Upper lobe of left lung (tissue), 6 donors: ENCODE data around the gene GFER. TPM values are rescaled to one million over a fixed set of nuclear protein-coding genes. Genes with fewer than 3 reads are reported as not detected.

Experiments used
- ATAC-seq, 2 donors: fragments of 200-7000 bp; cut with Tn5 transposase; one replicate each; pipeline ENCODE4 v1.9.1; 2022; ENCODE audit warnings: mild to moderate bottlenecking in 2 of 2, moderate library complexity in 2 of 2; ENCODE audit not compliant: low FRiP score in 2 of 2
- DNase-seq, 2 donors: peaks; one replicate each; pipeline ENCODE4 v3.0.0-alpha.2; 2019 to 2020
- H3K27ac ChIP-seq, 4 donors: fragments of 200-600 bp; sonication (generic); one replicate each; pipeline ENCODE4 v1.5.1; 2016 to 2019
- H3K27me3 ChIP-seq, 4 donors: fragments of 200-600 bp; sonication (generic); one replicate each; pipeline ENCODE4 v1.5.1; 2017 to 2019
- H3K36me3 ChIP-seq, 4 donors: fragments of 200-600 bp; sonication (generic); one replicate each; pipeline ENCODE4 v1.5.1; 2016 to 2019
- H3K4me1 ChIP-seq, 4 donors: fragments of 200-600 bp; sonication (generic); one replicate each; pipeline ENCODE4 v1.5.1; 2018 to 2019
- H3K4me3 ChIP-seq, 4 donors: fragments of 200-600 bp; sonication (generic); one replicate each; pipeline ENCODE4 v1.5.1; 2017 to 2019; ENCODE audit warnings: mild to moderate bottlenecking in 2 of 4, moderate library complexity in 1 of 4
- H3K9me3 ChIP-seq, 4 donors: fragments of 200-600 bp; sonication (generic); one replicate each; pipeline ENCODE4 v1.5.1; 2018 to 2019
- CTCF ChIP-seq, 6 experiments: fragments of 450-650 bp in 4 of 6; fragments of 200-600 bp in 2 of 6; sonication (generic) in 2 of 6; IDR thresholded peaks; one replicate each; pipeline ENCODE4 v1.5.1; 2016 to 2019; ENCODE audit warnings: antibody characterized with exemption in 6 of 6
- EP300 ChIP-seq, 4 donors: sonication (generic); formaldehyde crosslinking; IDR thresholded peaks; one replicate each; pipeline ENCODE4 v1.5.1; 2017; ENCODE audit warnings: antibody characterized with exemption in 4 of 4, control low read depth in 2 of 4
- POLR2A ChIP-seq, 4 donors: fragments of 450-650 bp; IDR thresholded peaks; one replicate each; pipeline ENCODE4 v1.5.1; 2016 to 2017; ENCODE audit warnings: antibody characterized with exemption in 4 of 4, mild to moderate bottlenecking in 2 of 4
- POLR2AphosphoS5 ChIP-seq, 2 donors: sonication (generic); formaldehyde crosslinking; IDR thresholded peaks; one replicate each; pipeline ENCODE4 v1.5.1; 2017; ENCODE audit warnings: antibody characterized with exemption in 2 of 2
- WGBS, 2 donors: methylation state at CpG; one replicate each; pipeline ENCODE4 v1.1.5; 2017 to 2018; 5-methylcytosine and 5-hydroxymethylcytosine counted together
- total RNA-seq, 6 donors: library from RNA; depleted of rRNA in 4 of 6; stranded (reverse); fragments of >200 nt in 4 of 6; gene quantifications; one replicate each; pipeline versions ENCODE4 v1.1.0 to v1.2.1, GENCODE V29; 2016 to 2021
- donor health status: DM: no; HTN: no; CAD: no; lungs with moderate emphysema.
- donor health status: DM: no; HTN: yes; CAD: no; lungs with severe emphysema.

Gene GFER
- total RNA-seq, 6 donors from 2014 or later: 5.2 to 40.3 (median 24.7) TPM

- WGBS, 2 donors: 24 to 51% methylated on average over 6 to 11 of the region's 59 CpGs
- peaks cover 0 to 11% (median 0%) of the 10 kb centered on the region in 4 donors for H3K36me3 ChIP-seq
- H3K4me3 ChIP-seq: peak within 1 kb of the TSS; percentile 82 to 97 (median 88)
- peak within 1 kb of the TSS; percentile 71 to 95 (median 86) for H3K27ac ChIP-seq
- TF ChIP-seq POLR2AphosphoS5 (IDR thresholded peaks at IDR 0.05) (no peak), EP300 (IDR thresholded peaks at IDR 0.05) (no peak)
- H3K9me3 ChIP-seq: no peaks in the 10 kb centered on the region
- peaks cover 49 to 70% (median 60%) of the 10 kb centered on the region in 4 donors for H3K4me1 ChIP-seq
- ATAC-seq: peak in 1 of 2 donors; percentile 34
- H3K27me3 ChIP-seq: peaks cover 0 to 3% (median 1%) of the 10 kb centered on the region in 4 donors
- DNase-seq: peak; percentile 60 to 90
Measured at GRCh38 chr16:2026461-2027023, 42.5 kb downstream of the GFER start, which contains the start of gene NHERF2. NHERF2 (plus strand) TSS chr16:2026902; CDS start chr16:2027006, 104 bp downstream.

- Histone ChIP-seq H3K36me3 (peaks cover 0 to 11% (median 0%) of the 10 kb centered on the region in 4 donors), H3K4me3 (peak overlapping the region; percentile 82 to 97 (median 88)), H3K27me3 (no peaks in the 10 kb centered on the region), H3K9me3 (no peaks in the 10 kb centered on the region), H3K4me1 (peaks cover 53 to 76% (median 63%) of the 10 kb centered on the region in 4 donors), H3K27ac (peak overlapping the region; percentile 71 to 95 (median 78))
- ATAC-seq: no peak
- DNase-seq: peak in 1 of 2 donors; percentile 89
- 0 to 6% methylated on average over 7 to 40 of the region's 76 CpGs for WGBS, 2 donors
- no peak for TF ChIP-seq POLR2A (IDR thresholded peaks at IDR 0.05)
- peak in 1 of 2 donors; percentile 7 for TF ChIP-seq POLR2AphosphoS5 (IDR thresholded peaks at IDR 0.05)
- no peak for TF ChIP-seq CTCF (IDR thresholded peaks at IDR 0.05)
Measured at GRCh38 chr16:2027024-2028010, 43.3 kb downstream of the GFER start.

GRCh38 chr16:2028146-2028545 lies 44.2 kb downstream of the GFER start:
- H3K4me3 ChIP-seq: peak overlapping the region; percentile 82 to 97 (median 88)
- H3K4me1 ChIP-seq: peaks cover 56 to 77% (median 62%) of the 10 kb centered on the region in 4 donors
- ATAC-seq: no peak
- peak overlapping the region; percentile 71 to 95 (median 78) for H3K27ac ChIP-seq
- 6 to 45% methylated on average over 3 of the region's 3 CpGs for WGBS, 2 donors
- H3K27me3 ChIP-seq: no peaks in the 10 kb centered on the region
- TF ChIP-seq EP300 (IDR thresholded peaks at IDR 0.05): no peak
- TF ChIP-seq CTCF (IDR thresholded peaks at IDR 0.05): no peak
- no peak for TF ChIP-seq POLR2A (IDR thresholded peaks at IDR 0.05)
- no peak for TF ChIP-seq POLR2AphosphoS5 (IDR thresholded peaks at IDR 0.05)
- H3K9me3 ChIP-seq: no peaks in the 10 kb centered on the region
- peaks cover 0 to 11% (median 0%) of the 10 kb centered on the region in 4 donors for H3K36me3 ChIP-seq
- no peak for DNase-seq

GRCh38 chr16:2028620-2029220 lies 44.7 kb downstream of the GFER start:
- Histone ChIP-seq H3K4me3 (peak overlapping the region; percentile 28 to 97 (median 88)), H3K36me3 (peaks cover 0 to 12% (median 0%) of the 10 kb centered on the region in 4 donors), H3K27ac (peak overlapping the region in 3 of 4 donors; percentile 72 to 95 (median 84)), H3K4me1 (peaks cover 57 to 77% (median 62%) of the 10 kb centered on the region in 4 donors), H3K9me3 (no peaks in the 10 kb centered on the region), H3K27me3 (no peaks in the 10 kb centered on the region)
- no peak for TF ChIP-seq EP300 (IDR thresholded peaks at IDR 0.05)
- TF ChIP-seq POLR2A (IDR thresholded peaks at IDR 0.05): no peak
- no peak for TF ChIP-seq CTCF (IDR thresholded peaks at IDR 0.05)
- TF ChIP-seq POLR2AphosphoS5 (IDR thresholded peaks at IDR 0.05): no peak
- WGBS, 2 donors: 43 to 58% methylated on average over 5 to 8 of the region's 18 CpGs
- ATAC-seq: no peak
- DNase-seq: no peak
